Thyroid gland (tissue), 4 donors: ENCODE results near the gene SHROOM1. TPM values are rescaled to one million over a fixed set of nuclear protein-coding genes. Genes with fewer than 3 reads are reported as not detected.

Experiments
- DNase-seq, 2 donors: peaks; one replicate each; pipeline ENCODE4 v3.0.0-alpha.2; 2019
- H3K27ac ChIP-seq, 3 donors: fragments of 200-600 bp; sonication (generic); 1 replicate in 2 of 3; 2 replicates in 1 of 3; pipeline ENCODE4 v1.5.1; 2016 to 2019; ENCODE audit warnings: mild to moderate bottlenecking in 1 of 3, moderate library complexity in 1 of 3
- H3K27me3 ChIP-seq: fragments of 200-600 bp; sonication (generic); one replicate; pipeline ENCODE4 v1.5.1; 2019
- H3K36me3 ChIP-seq, 2 donors: fragments of 200-600 bp; sonication (generic); one replicate each; pipeline ENCODE4 v1.5.1; 2016 to 2019
- H3K4me1 ChIP-seq, 2 donors: fragments of 200-600 bp; sonication (generic); one replicate each; pipeline ENCODE4 v1.5.1; 2017 to 2019
- H3K4me3 ChIP-seq, 3 donors: fragments of 200-600 bp; sonication (generic); replicated peaks in 1 of 3; 1 replicate in 2 of 3; 2 replicates in 1 of 3; pipeline ENCODE4 v1.5.1; 2016; ENCODE audit warnings: mild to moderate bottlenecking in 1 of 3
- H3K9me3 ChIP-seq: fragments of 200-600 bp; sonication (generic); one replicate; pipeline ENCODE4 v1.5.1; 2017
- CTCF ChIP-seq, 6 experiments: fragments of 200-600 bp in 3 of 6; fragments of 450-650 bp in 3 of 6; sonication (generic) in 3 of 6; IDR thresholded peaks; one replicate each; pipeline ENCODE4 v1.5.1; 2016 to 2019; ENCODE audit warnings: antibody characterized with exemption in 6 of 6, mild to moderate bottlenecking in 2 of 6, inconsistent platforms in 1 of 6, moderate library complexity in 1 of 6
- POLR2A ChIP-seq, 2 donors: fragments of 450-650 bp; IDR thresholded peaks; one replicate each; pipeline ENCODE4 v1.6.1; 2017; ENCODE audit warnings: antibody characterized with exemption in 2 of 2, mild to moderate bottlenecking in 2 of 2, moderate library complexity in 1 of 2
- WGBS, 2 donors: methylation state at CpG; one replicate each; pipeline ENCODE4 v1.1.5; 2017; 5-methylcytosine and 5-hydroxymethylcytosine counted together
- intact Hi-C: fragments of 100-400 bp; cut with DNase I; formaldehyde crosslinking; loops from one replicate; pipeline ENCODE4 v1.15.1; 2023
- total RNA-seq, 4 donors: library from RNA; depleted of rRNA; stranded (reverse); fragments of >200 nt; gene quantifications; one replicate each; pipeline ENCODE4 v1.2.3, GENCODE V29; 2016

Gene SHROOM1
- total RNA-seq, 4 donors from 2014 or later = 7.6 to 21.4 (median 14.2) TPM

GRCh38 chr5:132823481-132824050, 6.9 kb downstream of the SHROOM1 start:
- H3K9me3 ChIP-seq = no peaks in the 10 kb centered on the region
- no peak overlapping the region for H3K4me3 ChIP-seq
- TF ChIP-seq CTCF (IDR thresholded peaks at IDR 0.05) (no peak), POLR2A (IDR thresholded peaks at IDR 0.05) (no peak)
- no peaks in the 10 kb centered on the region for H3K36me3 ChIP-seq
- WGBS, 2 donors = 79 to 90% methylated on average over 3 to 7 of the region's 7 CpGs
- H3K4me1 ChIP-seq = peaks cover 3 to 12% of the 10 kb centered on the region in 2 donors
- H3K27ac ChIP-seq = no peak overlapping the region
- H3K27me3 ChIP-seq = no peaks in the 10 kb centered on the region
- no peak for DNase-seq
- intact Hi-C loops = loop anchor here (10.0 kb wide), 3 partner anchors 79 to 439 kb away; partner anchors contain the start of gene CCNI2

- H3K36me3 ChIP-seq = no peaks in the 10 kb centered on the region
- no peak overlapping the region for H3K27ac ChIP-seq
- intact Hi-C loops = loop anchor here (10.0 kb wide), 3 partner anchors 78 to 438 kb away; partner anchors contain the start of gene CCNI2
- H3K9me3 ChIP-seq = no peaks in the 10 kb centered on the region
- no peaks in the 10 kb centered on the region for H3K27me3 ChIP-seq
- 54 to 56% methylated on average over 15 to 25 of the region's 68 CpGs for WGBS, 2 donors
- TF ChIP-seq POLR2A (IDR thresholded peaks at IDR 0.05) (peak in 1 of 2 donors; percentile 8), CTCF (IDR thresholded peaks at IDR 0.05) (peak in 1 of 6 experiments; percentile 3)
- peaks cover 3 to 12% of the 10 kb centered on the region in 2 donors for H3K4me1 ChIP-seq
- DNase-seq = peak; percentile 61 to 67
- no peak overlapping the region for H3K4me3 ChIP-seq
Observed at GRCh38 chr5:132822650-132823480, 7.6 kb downstream of the SHROOM1 start.

GRCh38 chr5:132821791-132822190, 8.7 kb downstream of the SHROOM1 start:
- H3K27ac ChIP-seq = no peak overlapping the region
- TF ChIP-seq CTCF (IDR thresholded peaks at IDR 0.05) = no peak
- TF ChIP-seq POLR2A (IDR thresholded peaks at IDR 0.05) = no peak
- 25 to 64% methylated on average over 1 of the region's 1 CpG for WGBS, 2 donors
- intact Hi-C loops = loop anchor here (10.0 kb wide), 3 partner anchors 77 to 437 kb away; partner anchors contain the start of gene CCNI2
- no peak overlapping the region for H3K4me3 ChIP-seq
- DNase-seq = peak; percentile 74 to 75
- no peaks in the 10 kb centered on the region for H3K36me3 ChIP-seq
- H3K27me3 ChIP-seq = no peaks in the 10 kb centered on the region
- H3K9me3 ChIP-seq = no peaks in the 10 kb centered on the region
- peaks cover 3 to 12% of the 10 kb centered on the region in 2 donors for H3K4me1 ChIP-seq

GRCh38 chr5:132821350-132821749, 9.1 kb downstream of the SHROOM1 start:
- no peak for TF ChIP-seq CTCF (IDR thresholded peaks at IDR 0.05)
- no peak for TF ChIP-seq POLR2A (IDR thresholded peaks at IDR 0.05)
- WGBS, 2 donors = 76 to 89% methylated on average over 3 of the region's 3 CpGs

More at GRCh38 chr5:132821350-132821749, 9.1 kb downstream of the SHROOM1 start:
- no peaks in the 10 kb centered on the region for H3K9me3 ChIP-seq
- intact Hi-C loops = loop anchor here (10.0 kb wide), 3 partner anchors 77 to 437 kb away; partner anchors contain the start of gene CCNI2
- DNase-seq = no peak
- H3K27ac ChIP-seq = no peak overlapping the region
- no peak overlapping the region for H3K4me3 ChIP-seq
- H3K27me3 ChIP-seq = no peaks in the 10 kb centered on the region
- H3K4me1 ChIP-seq = peaks cover 3 to 12% of the 10 kb centered on the region in 2 donors
- H3K36me3 ChIP-seq = no peaks in the 10 kb centered on the region
